ENCODE data around the gene SLF1.

- TF ChIP-seq RFX5 (IDR thresholded peaks at IDR 0.05; ENCODE audit: borderline replicate concordance, low read depth, low read length) (no peak), SP4 (IDR thresholded peaks at IDR 0.05; ENCODE audit: low read length) (no peak), POLR2A (IDR thresholded peaks at IDR 0.05; ENCODE audit: control extremely low read depth in 1 of 2, low read depth in 2 of 2, low read length in 2 of 2) (no peak), JUND (IDR thresholded peaks at IDR 0.05; ENCODE audit: low read length) (no peak), MAX (IDR thresholded peaks at IDR 0.05) (no peak), HDAC2 (IDR thresholded peaks at IDR 0.05; ENCODE audit: borderline replicate concordance in 1 of 2, low read depth in 2 of 2, low read length in 2 of 2) (no peak)
Observed at GRCh38 chr5:94614156-94614805, 4.2 kb upstream of the SLF1 start.
